Skeletal muscle tissue (tissue), 4 donors: ENCODE data around the gene RHBDL1. TPM values are rescaled to one million over a fixed set of nuclear protein-coding genes. Genes with fewer than 3 reads are reported as not detected.
"Not testable (repeated sequence)": the region's sequence is repeated elsewhere in the genome, so short reads cannot be mapped to it uniquely, and the experiment has no call there.

ENCODE experiments used
- H3K27ac ChIP-seq: one replicate; pipeline ENCODE4 v1.7.0; 2013; ENCODE audit warnings: mild to moderate bottlenecking, low read depth, low read length, inconsistent platforms
- H3K27me3 ChIP-seq, 3 donors: one replicate each; pipeline ENCODE4 v1.7.0; 2013; ENCODE audit warnings: low read length in 3 of 3; ENCODE audit not compliant: control insufficient read depth in 3 of 3, insufficient read depth in 3 of 3
- H3K36me3 ChIP-seq, 3 donors: one replicate each; pipeline ENCODE4 v1.7.0; 2013; ENCODE audit warnings: low read length in 3 of 3; ENCODE audit not compliant: control insufficient read depth in 3 of 3, insufficient read depth in 3 of 3
- H3K4me1 ChIP-seq, 3 donors: one replicate each; pipeline ENCODE4 v1.7.0; 2013; ENCODE audit warnings: low read length in 3 of 3, mild to moderate bottlenecking in 3 of 3; ENCODE audit not compliant: control insufficient read depth in 3 of 3, insufficient read depth in 3 of 3
- H3K4me3 ChIP-seq, 3 donors: one replicate each; pipeline ENCODE4 v1.7.0; 2013; ENCODE audit warnings: low read length in 3 of 3
- H3K9ac ChIP-seq, 3 donors: one replicate each; pipeline ENCODE4 v1.7.0; 2013; ENCODE audit warnings: low read length in 3 of 3, mild to moderate bottlenecking in 3 of 3, moderate library complexity in 2 of 3, low read depth in 1 of 3
- H3K9me3 ChIP-seq, 3 donors: one replicate each; pipeline ENCODE4 v1.7.0; 2013; ENCODE audit warnings: low read length in 3 of 3; ENCODE audit not compliant: control insufficient read depth in 3 of 3
- total RNA-seq: library from RNA; depleted of rRNA; stranded (reverse); fragments of >200 nt; gene quantifications from one replicate; pipeline ENCODE4 v1.2.3, GENCODE V29; 2014
- donor health status: Osteomylitis.

Gene RHBDL1
- total RNA-seq, 1 donor from 2014 or later = under 0.01 TPM

GRCh38 chr16:684071-684794, 8.8 kb downstream of the RHBDL1 start, which contains the start of gene JMJD8:
JMJD8 (minus strand) TSS chr16:684334; CDS start chr16:684319, 15 bp downstream.
- no peaks in the 10 kb centered on the region for H3K9me3 ChIP-seq
- H3K4me3 ChIP-seq = peak within 1 kb of the TSS; percentile 72 to 87 (median 81)
- peaks cover 53 to 82% (median 56%) of the 10 kb centered on the region in 3 donors for H3K4me1 ChIP-seq
- H3K27ac ChIP-seq = peak within 1 kb of the TSS; percentile 54
- H3K27me3 ChIP-seq = no peaks in the 10 kb centered on the region
- H3K9ac ChIP-seq = peak within 1 kb of the TSS; percentile 51 to 82 (median 62)
- peaks cover 22 to 37% (median 26%) of the 10 kb centered on the region in 3 donors for H3K36me3 ChIP-seq

- H3K4me3 ChIP-seq = peak overlapping the region in 1 of 3 donors; percentile 41
- peaks cover 22 to 37% (median 26%) of the 10 kb centered on the region in 3 donors for H3K36me3 ChIP-seq
- H3K9me3 ChIP-seq = no peaks in the 10 kb centered on the region
- no peak overlapping the region for H3K27ac ChIP-seq
- H3K27me3 ChIP-seq = no peaks in the 10 kb centered on the region
- H3K4me1 ChIP-seq = peaks cover 57 to 84% (median 60%) of the 10 kb centered on the region in 3 donors
- no peak overlapping the region for H3K9ac ChIP-seq
Observed at GRCh38 chr16:684961-685696, 9.7 kb downstream of the RHBDL1 start.

DNA sequence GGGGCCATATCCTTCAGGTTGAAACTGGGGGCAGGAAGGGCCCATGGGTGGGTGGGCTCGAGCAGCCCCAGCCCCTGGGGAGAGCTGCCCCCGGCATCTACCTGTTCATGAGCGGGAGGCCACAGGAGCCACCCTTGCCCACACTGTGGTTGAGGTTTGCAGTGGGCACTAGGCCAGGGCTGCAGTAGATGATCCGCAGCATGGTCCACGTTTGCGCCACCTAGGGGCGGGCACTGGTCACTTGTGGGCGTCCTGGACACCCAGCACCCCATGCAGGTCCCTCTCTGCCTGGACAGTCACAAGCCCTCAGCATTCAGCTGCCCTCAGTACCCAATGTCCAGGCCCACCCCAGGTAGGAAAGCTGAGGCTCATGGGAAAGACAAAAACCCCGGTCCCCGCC, 10.5 kb downstream of the RHBDL1 start:
- H3K4me1 ChIP-seq = peaks cover 56 to 86% (median 57%) of the 10 kb centered on the region in 3 donors
- no peaks in the 10 kb centered on the region for H3K9me3 ChIP-seq
- peaks cover 22 to 37% (median 26%) of the 10 kb centered on the region in 3 donors for H3K36me3 ChIP-seq
- H3K4me3 ChIP-seq = no peak overlapping the region
- no peak overlapping the region for H3K27ac ChIP-seq
- peaks cover under 1 to 2% (median 2%) of the 10 kb centered on the region in 3 donors for H3K27me3 ChIP-seq
- no peak overlapping the region for H3K9ac ChIP-seq

GRCh38 chr16:686459-687260, 11.2 kb downstream of the RHBDL1 start:
- Histone ChIP-seq H3K9me3 (no peaks in the 10 kb centered on the region), H3K27ac (no peak overlapping the region), H3K36me3 (peaks cover 19 to 36% (median 25%) of the 10 kb centered on the region in 3 donors), H3K4me3 (no peak overlapping the region), H3K27me3 (peaks cover 3 to 7% (median 5%) of the 10 kb centered on the region in 3 donors), H3K9ac (no peak overlapping the region), H3K4me1 (peaks cover 49 to 79% (median 50%) of the 10 kb centered on the region in 3 donors)

GRCh38 chr16:687499-687898, 12.0 kb downstream of the RHBDL1 start:
- peaks cover 41 to 70% (median 42%) of the 10 kb centered on the region in 3 donors for H3K4me1 ChIP-seq

GRCh38 chr16:689175-689897, 13.9 kb downstream of the RHBDL1 start:
- H3K36me3 ChIP-seq = peaks cover 6 to 19% (median 7%) of the 10 kb centered on the region in 3 donors
- peak overlapping the region; percentile 76 for H3K27ac ChIP-seq
- peak overlapping the region; percentile 74 to 96 (median 93) for H3K9ac ChIP-seq
- peaks cover 24 to 32% (median 27%) of the 10 kb centered on the region in 3 donors for H3K27me3 ChIP-seq
- H3K4me3 ChIP-seq = peak overlapping the region; percentile 72 to 93 (median 89)
- peaks cover 28 to 56% (median 30%) of the 10 kb centered on the region in 3 donors for H3K4me1 ChIP-seq
- H3K9me3 ChIP-seq = no peaks in the 10 kb centered on the region

More at GRCh38 chr16:687499-687898, 12.0 kb downstream of the RHBDL1 start:
- no peak overlapping the region for H3K4me3 ChIP-seq
- H3K27ac ChIP-seq = no peak overlapping the region
- H3K9ac ChIP-seq = no peak overlapping the region
- no peaks in the 10 kb centered on the region for H3K9me3 ChIP-seq
- H3K36me3 ChIP-seq = peaks cover 11 to 27% (median 17%) of the 10 kb centered on the region in 3 donors
- peaks cover 10 to 13% (median 10%) of the 10 kb centered on the region in 3 donors for H3K27me3 ChIP-seq

DNA sequence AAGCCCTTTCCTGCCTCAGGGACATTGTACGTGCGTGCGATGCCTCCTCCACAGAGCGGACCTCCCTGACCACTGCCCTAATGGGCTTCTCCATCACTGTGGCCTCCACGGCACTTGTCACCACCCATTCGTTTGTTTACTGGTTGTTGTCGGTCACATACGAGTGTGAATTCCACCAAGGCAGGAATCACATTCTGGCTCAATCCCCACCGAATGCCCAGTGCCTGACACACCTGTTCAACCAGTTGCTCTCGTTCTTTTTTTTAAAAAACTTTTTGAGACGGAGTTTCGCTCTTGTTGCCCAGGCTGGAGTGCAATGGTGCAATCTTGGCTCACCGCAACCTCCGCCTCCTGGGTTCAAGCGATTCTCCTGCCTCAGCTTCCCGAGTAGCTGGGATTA, 15.8 kb downstream of the RHBDL1 start:
- Histone ChIP-seq H3K27me3 (peaks cover 39 to 45% (median 44%) of the 10 kb centered on the region in 3 donors), H3K4me1 (peaks cover 19 to 45% (median 33%) of the 10 kb centered on the region in 3 donors)

GRCh38 chr16:692356-693108, 17.1 kb downstream of the RHBDL1 start:
- Histone ChIP-seq H3K36me3 (peaks cover 0 to 4% (median 2%) of the 10 kb centered on the region in 3 donors), H3K27me3 (peaks cover 44 to 52% (median 52%) of the 10 kb centered on the region in 3 donors), H3K27ac (no peak overlapping the region), H3K9me3 (no peaks in the 10 kb centered on the region), H3K9ac (no peak overlapping the region), H3K4me3 (no peak overlapping the region), H3K4me1 (peaks cover 19 to 34% (median 33%) of the 10 kb centered on the region in 3 donors)

More for the DNA sequence above, 15.8 kb downstream of the RHBDL1 start:
- H3K4me3 ChIP-seq = peak overlapping the region in 1 of 3 donors; percentile 72
- not testable (repeated sequence) for H3K27ac ChIP-seq, H3K9ac ChIP-seq, H3K9me3 ChIP-seq
- H3K36me3 ChIP-seq = peaks cover 4 to 14% (median 6%) of the 10 kb centered on the region in 3 donors
